Epithelial cell of alveolus of lung (primary cell): ENCODE measurements around the gene PRG2. TPM values are rescaled to one million over a fixed set of nuclear protein-coding genes. Genes with fewer than 3 reads are reported as not detected.

Experiments
- total RNA-seq: library from RNA; depleted of rRNA; stranded (reverse); fragments of >200 nt; gene quantifications from 2 replicates; pipeline ENCODE4 v1.2.1, GENCODE V29; 2015

PRG2 gene, protein sequence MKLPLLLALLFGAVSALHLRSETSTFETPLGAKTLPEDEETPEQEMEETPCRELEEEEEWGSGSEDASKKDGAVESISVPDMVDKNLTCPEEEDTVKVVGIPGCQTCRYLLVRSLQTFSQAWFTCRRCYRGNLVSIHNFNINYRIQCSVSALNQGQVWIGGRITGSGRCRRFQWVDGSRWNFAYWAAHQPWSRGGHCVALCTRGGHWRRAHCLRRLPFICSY
- total RNA-seq = not detected in 2 replicates

DNA sequence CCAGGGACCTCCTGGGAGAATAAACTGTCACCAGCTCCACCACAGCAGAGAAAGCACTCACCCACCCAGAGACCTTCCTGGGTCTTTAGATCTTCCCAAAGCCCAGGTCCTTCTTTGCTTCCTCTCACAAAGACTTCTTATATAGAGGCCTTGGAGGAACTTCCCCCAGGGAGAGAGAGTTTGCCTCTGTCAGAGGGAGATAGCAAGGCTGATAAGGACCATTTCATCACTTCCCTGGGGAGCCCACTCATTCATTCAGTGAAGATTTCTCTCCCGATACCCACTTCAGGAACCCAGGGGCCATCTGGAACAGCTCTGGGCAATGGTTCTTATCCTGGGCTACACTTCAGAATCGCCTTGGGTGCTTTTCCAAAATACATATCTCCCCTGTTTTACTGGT lies at the start of gene PRG2:
PRG2 (minus strand) TSS at position 116 of the 400 bp plus-strand sequence. CDS start 706 bp downstream, outside the sequence.

DNA sequence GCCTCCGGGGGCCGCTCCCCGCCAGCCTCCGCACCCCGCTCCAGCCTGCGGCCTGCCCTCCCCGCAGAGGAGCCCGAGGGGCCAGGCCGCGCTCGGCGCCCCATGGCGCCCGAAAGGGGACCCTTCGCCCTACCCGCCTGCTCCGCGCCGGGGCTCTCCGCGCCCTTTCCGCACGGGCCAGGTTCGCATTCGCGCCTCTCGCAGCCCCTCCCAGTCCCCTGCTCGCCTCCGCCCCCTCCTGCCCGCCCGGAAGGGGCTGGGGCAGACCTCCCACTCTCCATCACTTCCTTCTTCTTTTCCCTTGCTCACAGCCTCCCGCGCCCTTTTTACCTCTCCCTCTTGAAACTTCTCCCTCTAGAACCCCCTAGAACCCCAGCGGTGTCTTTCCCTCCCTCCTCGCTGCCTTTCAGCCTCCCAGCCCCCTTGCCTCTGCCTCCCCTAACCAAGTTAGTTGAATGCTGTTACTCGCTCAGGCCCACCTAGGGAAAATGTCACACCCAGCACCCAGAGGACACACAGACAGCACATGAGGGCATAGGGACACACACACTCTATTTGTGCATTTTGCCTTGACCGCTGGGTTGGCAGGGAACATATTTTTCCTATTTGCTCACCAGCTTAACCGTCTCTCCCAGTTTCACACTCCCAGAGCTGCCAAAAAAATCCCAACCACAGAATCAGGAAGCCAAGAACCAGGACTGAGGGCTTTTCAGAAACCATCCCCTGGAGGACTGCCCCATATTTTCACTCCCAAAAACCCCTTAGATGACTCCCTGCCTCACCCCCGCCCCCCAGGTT lies 36.7 kb upstream of the PRG2 start, which contains the start of gene SLC43A3:
SLC43A3 (minus strand) TSS at position 193 of the 798 bp plus-strand sequence. CDS start 949 bp downstream, outside the sequence.

DNA sequence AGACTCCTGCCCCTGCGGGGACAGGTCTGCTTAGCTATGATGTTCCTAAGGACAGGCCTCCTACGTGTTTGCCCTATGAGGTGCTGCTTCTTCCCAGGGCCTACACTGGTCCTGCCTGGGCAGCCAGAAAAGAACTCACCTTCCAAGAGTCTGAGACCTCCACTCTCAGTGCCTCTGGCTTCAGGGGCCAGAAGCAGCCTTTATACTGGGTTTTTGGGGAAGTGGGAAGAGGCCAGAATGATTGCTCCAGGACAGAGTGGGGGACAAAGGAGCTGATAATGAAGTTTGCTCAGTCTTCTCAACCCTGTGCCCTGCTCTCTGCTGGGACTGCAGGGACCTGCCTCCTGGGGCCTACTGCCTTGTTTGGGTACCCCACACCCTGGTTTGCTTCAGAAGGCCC lies 9.5 kb downstream of the PRG2 start, which contains the start of gene PRG3:
PRG3 (minus strand) TSS at position 176 of the 400 bp plus-strand sequence. CDS start 442 bp downstream, outside the sequence.

DNA sequence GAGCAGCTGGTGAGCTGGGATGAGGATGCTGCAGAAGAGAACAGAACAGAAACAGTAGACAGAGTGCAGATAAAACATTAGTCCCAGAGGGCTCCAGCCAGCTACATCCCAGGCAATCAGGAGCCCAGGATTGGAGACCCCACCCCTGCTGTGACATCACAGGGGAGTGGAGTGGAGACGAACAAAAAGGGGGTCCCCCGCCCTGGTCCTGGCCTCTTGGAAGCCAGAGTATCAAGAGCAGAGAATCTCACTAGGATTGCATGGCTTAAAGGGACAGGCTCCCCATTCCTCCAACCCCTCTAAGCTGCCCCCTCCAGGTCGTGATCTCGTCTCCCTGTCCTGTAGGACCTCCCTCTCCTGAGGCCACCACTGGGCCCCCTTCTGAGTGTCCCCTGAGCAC lies 52.3 kb downstream of the PRG2 start, which contains the start of gene P2RX3:
P2RX3 (plus strand) TSS at position 211 of the 400 bp plus-strand sequence. CDS start 199 bp downstream, outside the sequence.

Other genes starting within 250 kb of the PRG2 start
- not detected in 2 replicates for gene LRRC55, start 208.7 kb downstream of the PRG2 start, total RNA-seq
- 0.24 and 0.65 TPM in 2 replicates for gene APLNR, start 153.4 kb downstream of the PRG2 start, total RNA-seq
- gene TNKS1BP1, start 65.7 kb downstream of the PRG2 start, total RNA-seq = 89.3 and 101 TPM in 2 replicates
- 91.8 and 119 TPM in 2 replicates for gene SSRP1, start 54.8 kb downstream of the PRG2 start, total RNA-seq
- not detected in 2 replicates for gene P2RX3, start 52.3 kb downstream of the PRG2 start, total RNA-seq
- not detected in 2 replicates for gene PRG3, start 9.5 kb downstream of the PRG2 start, total RNA-seq
- gene SLC43A3, start 36.5 kb upstream of the PRG2 start, total RNA-seq = 54.6 and 115 TPM in 2 replicates
- gene RTN4RL2, start 69.9 kb upstream of the PRG2 start, total RNA-seq = 0.91 and 4.5 TPM in 2 replicates
- 17.3 and 21.9 TPM in 2 replicates for gene SLC43A1, start 125.1 kb upstream of the PRG2 start, total RNA-seq
- 14.7 and 44.3 TPM in 2 replicates for gene TIMM10, start 140.1 kb upstream of the PRG2 start, total RNA-seq
- not detected in 2 replicates for gene SMTNL1, start 146.9 kb upstream of the PRG2 start, total RNA-seq
- 41.2 and 79.9 TPM in 2 replicates for gene UBE2L6, start 177.0 kb upstream of the PRG2 start, total RNA-seq
- gene SERPING1, start 207.0 kb upstream of the PRG2 start, total RNA-seq = 106 and 234 TPM in 2 replicates